ENCODE measurements around the gene AFDN. TPM values are rescaled to one million over a fixed set of nuclear protein-coding genes. Genes with fewer than 3 reads are reported as not detected.

AFDN gene
- polyA plus RNA-seq, 6 donors from 2014 or later, result 0.71 to 5.4 (median 2.6) TPM

DNA sequence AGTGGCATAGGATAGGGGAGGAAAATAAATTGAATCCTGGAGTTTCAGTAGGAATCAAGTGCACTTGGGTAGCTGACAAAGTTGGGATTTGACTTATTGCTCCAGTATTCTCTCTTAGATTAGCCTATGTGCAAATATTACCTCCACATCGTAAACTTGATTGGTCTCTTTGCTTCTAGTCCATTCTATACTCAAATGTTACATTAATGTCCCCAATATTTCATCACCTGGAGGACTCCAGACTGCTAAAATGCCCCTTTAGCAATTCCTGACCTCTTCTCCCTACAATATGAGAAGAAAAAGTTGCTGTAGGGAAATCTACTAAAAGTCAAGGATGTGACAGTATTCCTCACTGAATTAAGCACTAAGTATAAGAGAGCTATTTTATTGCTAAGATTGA is 16.3 kb downstream of the AFDN start:
- ATAC-seq (ENCODE audit: low read depth in 2 of 2) (no peak), DNase-seq (no peak)
- H3K27ac Mint-ChIP-seq, result no peak overlapping the region
- H3K9me3 Mint-ChIP-seq, result peaks cover 0 to 2% (median 0%) of the 10 kb centered on the region in 7 donors
- peaks cover 15 to 25% (median 22%) of the 10 kb centered on the region in 3 donors for H3K27me3 Mint-ChIP-seq
- no peak overlapping the region for H3K4me3 Mint-ChIP-seq
- H3K36me3 Mint-ChIP-seq, result no peaks in the 10 kb centered on the region
- no peaks in the 10 kb centered on the region for H3K4me1 Mint-ChIP-seq

DNA sequence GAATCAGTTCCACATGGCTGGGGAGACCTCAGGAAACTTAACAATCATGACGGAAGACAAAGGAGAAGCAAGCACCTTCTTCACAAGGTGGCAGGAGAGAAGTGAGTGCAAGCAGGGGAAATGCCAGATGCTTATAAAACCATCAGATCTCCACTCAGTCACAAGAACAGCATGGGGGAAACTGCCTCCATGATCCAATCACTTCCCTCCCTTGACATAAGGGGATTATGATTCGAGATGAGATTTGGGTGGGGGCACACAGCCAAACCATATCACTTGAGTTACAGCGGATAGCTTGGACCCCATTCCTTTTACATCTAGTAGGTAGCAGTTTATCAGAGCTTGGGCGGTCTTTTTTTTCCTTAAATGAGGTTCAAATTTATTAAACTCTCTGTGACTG is 19.1 kb downstream of the AFDN start:
- ATAC-seq (ENCODE audit: low read depth in 2 of 2) (no peak), DNase-seq (no peak)
- Mint-ChIP-seq H3K27ac (no peak overlapping the region), H3K4me1 (peaks cover 0 to 4% (median 0%) of the 10 kb centered on the region in 3 donors), H3K27me3 (peaks cover 18 to 35% (median 20%) of the 10 kb centered on the region in 3 donors), H3K36me3 (no peaks in the 10 kb centered on the region), H3K4me3 (peak overlapping the region in 1 of 8 donors; percentile 79), H3K9me3 (peaks cover 0 to 2% (median 0%) of the 10 kb centered on the region in 7 donors)

DNA sequence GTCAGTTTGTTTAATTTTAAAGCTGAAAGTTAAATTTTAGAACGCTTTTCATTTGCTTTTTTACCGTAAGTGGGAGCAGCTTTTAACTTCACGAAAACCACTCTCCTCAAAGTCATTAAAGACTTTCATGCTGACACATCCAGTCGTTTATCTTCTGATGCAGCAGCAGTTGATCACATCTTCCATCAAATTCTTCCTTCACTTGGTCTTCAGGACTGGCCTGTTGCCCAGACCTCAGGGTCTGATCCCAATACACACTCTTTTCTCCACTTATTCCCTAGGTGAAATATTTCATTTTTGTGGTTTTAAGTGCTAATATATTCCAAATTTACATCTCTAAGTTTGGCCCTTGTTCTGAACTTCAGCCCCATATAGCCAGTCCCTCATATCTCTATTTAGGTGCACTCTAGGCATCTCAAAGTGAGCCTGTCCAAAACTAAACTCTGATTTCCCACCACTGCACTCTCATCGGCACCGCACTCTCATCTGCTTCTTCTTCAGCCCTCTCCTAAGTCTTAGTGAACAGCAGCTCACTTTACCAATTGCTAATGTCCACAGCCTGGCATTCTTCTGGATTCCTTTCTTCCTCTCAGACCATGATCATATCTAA is 20.4 kb downstream of the AFDN start:
- Mint-ChIP-seq H3K27ac (no peak overlapping the region), H3K36me3 (no peaks in the 10 kb centered on the region), H3K9me3 (peaks cover 0 to 2% (median 0%) of the 10 kb centered on the region in 7 donors), H3K27me3 (peaks cover 18 to 44% (median 26%) of the 10 kb centered on the region in 3 donors), H3K4me1 (peaks cover 0 to 4% (median 0%) of the 10 kb centered on the region in 3 donors), H3K4me3 (no peak overlapping the region)
- DNase-seq, result no peak
- ATAC-seq (ENCODE audit: low read depth in 2 of 2), result no peak

DNA sequence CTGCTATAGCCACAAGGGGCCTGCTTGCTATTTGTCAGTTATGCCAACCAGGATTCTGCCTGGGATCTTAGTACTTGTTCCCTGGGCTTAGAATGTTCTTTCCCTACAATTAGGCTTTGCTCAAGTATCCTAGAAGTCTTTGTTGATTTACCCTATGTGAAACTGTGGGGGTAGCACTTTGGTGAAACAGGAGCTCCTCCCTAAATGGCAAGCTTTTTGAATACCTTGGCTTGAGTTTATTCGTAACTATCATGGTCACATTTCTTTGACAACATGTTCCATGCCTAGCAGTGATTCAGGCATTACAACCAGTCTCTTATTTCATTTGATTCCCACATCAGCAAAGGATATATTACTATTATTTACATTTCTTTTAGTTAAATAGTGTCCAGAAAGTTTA is 21.2 kb downstream of the AFDN start:
- H3K27me3 Mint-ChIP-seq, result peaks cover 18 to 52% (median 35%) of the 10 kb centered on the region in 3 donors
- H3K36me3 Mint-ChIP-seq, result no peaks in the 10 kb centered on the region
- peak overlapping the region in 1 of 6 donors; percentile 38 for H3K27ac Mint-ChIP-seq
- H3K4me3 Mint-ChIP-seq, result peak overlapping the region in 1 of 8 donors; percentile 53
- peaks cover 0 to 4% (median 0%) of the 10 kb centered on the region in 3 donors for H3K4me1 Mint-ChIP-seq
- DNase-seq (no peak), ATAC-seq (ENCODE audit: low read depth in 2 of 2) (no peak)
- peaks cover 0 to 2% (median 0%) of the 10 kb centered on the region in 7 donors for H3K9me3 Mint-ChIP-seq

DNA sequence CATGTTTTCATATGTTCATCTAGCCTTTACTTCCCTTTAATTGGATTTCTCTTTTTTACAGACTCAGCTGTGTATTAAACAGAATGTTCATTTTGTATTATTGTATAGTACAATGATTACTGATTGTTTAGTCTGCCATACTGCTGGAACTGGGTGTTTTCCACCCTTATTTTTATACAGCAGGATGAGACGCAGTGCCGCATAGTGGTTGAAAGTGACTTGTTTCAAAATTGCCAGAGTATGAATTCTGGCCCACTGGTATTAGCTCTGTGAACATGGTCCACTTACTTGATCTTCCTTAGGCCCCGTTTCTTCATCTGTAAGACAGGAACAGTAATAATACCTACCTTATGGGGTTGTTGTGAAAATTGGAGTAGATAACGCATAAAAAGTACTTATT is 22.1 kb downstream of the AFDN start:
- DNase-seq, result no peak
- ATAC-seq (ENCODE audit: low read depth in 2 of 2), result no peak
- H3K27ac Mint-ChIP-seq, result no peak overlapping the region
- peaks cover 16 to 54% (median 26%) of the 10 kb centered on the region in 3 donors for H3K27me3 Mint-ChIP-seq
- H3K4me1 Mint-ChIP-seq, result peaks cover 0 to 4% (median 0%) of the 10 kb centered on the region in 3 donors
- no peaks in the 10 kb centered on the region for H3K36me3 Mint-ChIP-seq
- H3K4me3 Mint-ChIP-seq, result no peak overlapping the region
- H3K9me3 Mint-ChIP-seq, result peaks cover 0 to 2% (median 0%) of the 10 kb centered on the region in 7 donors

DNA sequence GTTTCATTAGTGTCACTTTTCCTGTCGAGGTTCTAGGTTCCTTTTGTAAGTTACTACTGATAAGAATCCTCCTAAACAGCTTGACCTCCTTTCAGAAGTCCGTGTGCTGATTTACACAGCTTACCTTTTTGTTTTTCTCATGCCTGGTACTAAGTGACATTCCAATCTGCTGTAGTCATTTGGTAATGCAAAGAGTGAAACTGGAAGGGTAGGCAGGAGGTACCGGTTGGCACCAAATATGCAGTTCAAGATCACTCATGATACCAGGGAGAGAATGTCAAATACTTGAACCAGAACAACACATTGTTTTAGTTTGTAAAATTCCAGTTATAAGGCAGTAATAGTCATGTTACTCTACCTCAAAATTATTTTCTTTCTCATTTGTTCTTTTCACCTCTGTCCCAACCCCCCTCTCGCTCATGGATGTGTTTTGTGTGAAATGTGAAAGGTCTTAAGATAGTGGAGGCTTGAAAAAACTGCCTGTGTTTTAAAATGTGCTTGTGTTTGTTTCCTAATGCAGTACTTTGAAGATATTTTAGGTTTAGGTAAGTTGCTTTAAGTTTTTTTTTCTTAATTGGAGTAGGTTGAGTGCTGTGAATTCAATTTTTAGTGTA is 23.2 kb downstream of the AFDN start:
- Mint-ChIP-seq H3K36me3 (no peaks in the 10 kb centered on the region), H3K27me3 (peaks cover 18 to 54% (median 23%) of the 10 kb centered on the region in 3 donors), H3K27ac (no peak overlapping the region), H3K4me3 (no peak overlapping the region), H3K4me1 (peaks cover 0 to 4% (median 0%) of the 10 kb centered on the region in 3 donors), H3K9me3 (peaks cover 0 to 2% (median 0%) of the 10 kb centered on the region in 7 donors)
- ATAC-seq (ENCODE audit: low read depth in 2 of 2), result no peak
- no peak for DNase-seq

DNA sequence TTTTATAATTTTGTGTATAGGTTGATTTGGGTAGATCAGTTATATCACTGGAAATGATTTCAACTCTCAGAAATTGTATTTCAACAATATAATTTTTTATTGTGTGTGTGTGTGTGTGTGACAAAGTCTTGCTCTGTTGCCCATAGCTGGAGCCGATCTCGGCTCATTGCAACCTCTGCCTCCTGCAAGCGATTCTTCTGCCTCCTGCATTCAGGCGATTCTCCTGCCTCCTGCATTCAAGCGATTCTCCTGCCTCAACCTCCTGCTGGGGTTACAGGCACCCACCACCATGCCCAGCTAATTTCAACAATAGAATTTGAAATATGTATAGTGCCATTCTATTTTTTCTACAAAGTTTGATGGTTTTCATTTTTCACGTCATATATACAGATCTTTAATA is 24.1 kb downstream of the AFDN start:
- Mint-ChIP-seq H3K27ac (no peak overlapping the region), H3K4me3 (no peak overlapping the region), H3K9me3 (peaks cover 0 to 2% (median 0%) of the 10 kb centered on the region in 7 donors), H3K27me3 (peaks cover 18 to 48% (median 23%) of the 10 kb centered on the region in 3 donors), H3K36me3 (no peaks in the 10 kb centered on the region), H3K4me1 (peaks cover 0 to 4% (median 0%) of the 10 kb centered on the region in 3 donors)
- ATAC-seq (ENCODE audit: low read depth in 2 of 2) (no peak), DNase-seq (no peak)

DNA sequence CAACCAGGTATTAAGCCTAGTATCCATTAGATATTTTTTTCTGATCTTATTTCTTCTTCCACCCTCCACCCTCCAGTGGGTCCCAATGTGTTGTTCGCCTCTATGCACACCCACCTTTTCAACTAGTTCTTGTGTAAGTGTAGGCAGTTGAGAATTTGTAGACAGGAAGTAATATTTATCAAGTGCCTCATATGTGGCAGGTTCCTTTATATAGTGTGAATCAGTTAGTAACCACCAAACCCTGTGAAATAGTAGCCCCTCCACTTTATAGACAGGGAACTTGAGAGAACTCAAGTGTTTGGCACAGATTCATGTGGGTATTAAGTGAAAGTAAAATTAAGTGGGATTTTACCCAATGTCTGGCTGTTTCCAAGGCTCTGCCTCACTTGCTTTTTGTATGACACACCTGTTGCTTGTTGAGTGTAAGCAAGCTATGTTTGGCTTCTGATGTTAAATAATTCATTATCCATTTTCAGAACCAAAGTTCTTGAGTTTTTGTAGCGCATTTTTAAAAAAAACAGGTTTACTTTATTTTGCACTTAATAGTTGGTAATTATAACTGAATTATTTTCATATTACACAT is 24.8 kb downstream of the AFDN start:
- Mint-ChIP-seq H3K9me3 (peaks cover 0 to 5% (median 0%) of the 10 kb centered on the region in 7 donors), H3K4me3 (no peak overlapping the region), H3K27ac (no peak overlapping the region), H3K4me1 (peaks cover 0 to 4% (median 0%) of the 10 kb centered on the region in 3 donors), H3K36me3 (no peaks in the 10 kb centered on the region), H3K27me3 (peaks cover 18 to 45% (median 23%) of the 10 kb centered on the region in 3 donors)
- DNase-seq (no peak), ATAC-seq (ENCODE audit: low read depth in 2 of 2) (no peak)

DNA sequence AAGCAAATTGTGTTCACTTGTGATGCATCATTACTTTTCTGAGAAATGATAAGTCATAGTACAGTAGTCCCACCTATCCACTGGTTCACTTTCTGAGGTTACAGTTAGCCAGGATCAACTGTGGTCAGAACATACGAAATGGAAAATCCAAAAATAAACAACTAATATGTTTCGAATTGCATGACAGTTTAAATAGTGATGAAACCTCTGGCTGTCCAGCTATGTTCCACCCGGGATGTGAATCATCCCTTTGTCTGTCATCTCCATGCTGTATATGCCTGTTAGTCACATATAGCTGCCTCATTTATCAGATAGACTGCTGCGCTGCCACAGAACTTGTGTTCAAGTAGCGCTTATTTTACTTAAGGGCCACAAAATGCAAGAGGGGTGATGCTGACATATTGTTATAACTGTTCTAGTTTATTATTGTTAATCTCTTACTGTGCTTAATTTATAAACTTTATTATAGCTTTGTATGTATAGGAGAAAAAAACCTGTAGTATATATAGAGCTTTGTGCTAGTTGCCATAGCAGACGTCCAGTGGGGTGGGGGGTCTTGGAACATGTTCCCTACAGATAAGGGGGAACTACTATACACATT is 29.2 kb downstream of the AFDN start:
- no peak overlapping the region for H3K4me3 Mint-ChIP-seq
- DNase-seq (no peak), ATAC-seq (ENCODE audit: low read depth in 2 of 2) (no peak)
- peaks cover 12 to 35% (median 29%) of the 10 kb centered on the region in 3 donors for H3K27me3 Mint-ChIP-seq
- H3K9me3 Mint-ChIP-seq, result peaks cover 0 to 5% (median 0%) of the 10 kb centered on the region in 7 donors
- H3K27ac Mint-ChIP-seq, result no peak overlapping the region
- H3K36me3 Mint-ChIP-seq, result no peaks in the 10 kb centered on the region
- H3K4me1 Mint-ChIP-seq, result peaks cover 0 to 3% (median 0%) of the 10 kb centered on the region in 3 donors

DNA sequence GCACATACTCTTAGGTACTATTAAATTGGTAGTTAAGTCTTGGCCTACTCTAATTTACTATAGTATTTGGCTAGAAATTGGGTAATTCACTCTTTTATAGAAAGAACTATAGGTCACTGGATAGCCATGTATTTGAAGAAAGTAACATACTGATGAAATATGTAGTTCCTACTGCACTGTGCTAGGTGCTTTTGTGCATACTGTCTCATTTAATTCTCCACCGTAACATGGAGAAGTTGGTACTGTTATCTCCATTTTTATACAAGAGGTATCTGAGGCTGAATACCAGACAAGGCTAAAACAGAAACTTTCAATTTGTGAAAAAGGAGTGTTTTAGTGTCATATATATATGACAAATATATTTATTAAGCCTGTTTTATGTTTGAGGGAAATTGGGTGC is 29.8 kb downstream of the AFDN start:
- no peak overlapping the region for H3K27ac Mint-ChIP-seq
- peaks cover 12 to 33% (median 31%) of the 10 kb centered on the region in 3 donors for H3K27me3 Mint-ChIP-seq
- peaks cover 0 to 3% (median 0%) of the 10 kb centered on the region in 3 donors for H3K4me1 Mint-ChIP-seq
- no peak for DNase-seq
- H3K36me3 Mint-ChIP-seq, result no peaks in the 10 kb centered on the region
- no peak overlapping the region for H3K4me3 Mint-ChIP-seq
- peaks cover 0 to 5% (median 0%) of the 10 kb centered on the region in 7 donors for H3K9me3 Mint-ChIP-seq
- ATAC-seq (ENCODE audit: low read depth in 2 of 2), result no peak

DNA sequence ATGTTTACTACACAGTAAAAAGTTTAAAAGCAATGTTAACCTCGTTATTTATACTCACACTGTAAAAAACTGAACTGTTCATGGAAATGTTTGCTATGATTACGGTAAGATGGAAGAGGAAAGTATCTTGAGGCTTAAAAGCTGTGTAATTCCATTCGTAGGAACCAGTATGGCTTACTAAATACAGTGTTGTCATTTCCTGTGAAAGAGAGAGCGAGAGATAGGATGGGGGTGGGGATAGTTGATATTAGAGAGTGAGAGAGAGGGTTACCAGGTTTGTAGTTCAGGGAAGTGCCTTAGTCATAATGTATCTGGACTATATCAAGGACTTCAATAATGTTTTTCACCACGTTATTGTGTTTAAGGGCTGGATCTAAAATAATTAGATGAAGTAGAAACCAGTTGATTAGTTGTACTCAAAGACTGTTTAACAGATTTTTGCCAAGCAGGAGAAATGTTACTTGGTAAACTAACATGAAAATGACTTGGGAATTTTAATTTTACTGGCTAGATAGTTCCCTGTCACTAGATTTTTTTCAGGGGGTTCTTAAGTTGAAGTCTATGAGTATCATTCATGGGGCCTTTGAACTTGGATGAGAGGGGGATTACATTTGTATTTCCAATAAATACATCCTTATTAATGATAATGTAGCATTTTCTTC is 30.4 kb downstream of the AFDN start:
- Mint-ChIP-seq H3K9me3 (peaks cover 0 to 5% (median 0%) of the 10 kb centered on the region in 7 donors), H3K27ac (no peak overlapping the region), H3K4me1 (peaks cover 0 to 3% (median 0%) of the 10 kb centered on the region in 3 donors), H3K4me3 (no peak overlapping the region), H3K27me3 (peaks cover 12 to 34% (median 33%) of the 10 kb centered on the region in 3 donors), H3K36me3 (no peaks in the 10 kb centered on the region)
- ATAC-seq (ENCODE audit: low read depth in 2 of 2) (no peak), DNase-seq (no peak)

DNA sequence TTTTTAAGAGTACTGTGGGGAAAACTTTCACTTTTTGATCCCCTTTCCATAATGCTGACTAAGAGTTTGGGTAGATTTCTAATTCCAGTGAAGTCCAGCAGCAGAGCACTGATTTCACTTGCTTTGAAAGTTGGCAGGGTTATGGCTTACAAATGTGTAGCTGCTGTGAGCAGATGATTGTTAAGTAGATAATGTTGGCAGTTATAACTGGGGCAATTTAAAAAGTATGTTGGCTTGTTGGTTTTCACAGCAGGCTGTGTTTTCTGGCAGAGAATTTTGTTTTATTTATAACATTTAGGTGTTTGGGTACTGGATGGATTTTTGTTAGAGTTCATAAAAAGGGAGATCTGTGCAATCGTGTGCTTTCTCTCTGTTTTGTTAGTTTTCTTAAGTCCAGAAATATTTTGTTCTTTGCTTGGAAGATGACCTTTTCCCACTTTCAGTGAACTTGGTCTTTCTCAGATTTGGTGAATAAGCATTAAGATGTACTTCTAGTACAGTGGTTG is 31.4 kb downstream of the AFDN start:
- H3K27me3 Mint-ChIP-seq, result peaks cover 12 to 25% (median 24%) of the 10 kb centered on the region in 3 donors
- peaks cover 0 to 3% (median 0%) of the 10 kb centered on the region in 3 donors for H3K4me1 Mint-ChIP-seq
- no peaks in the 10 kb centered on the region for H3K36me3 Mint-ChIP-seq
- peaks cover 0 to 5% (median 0%) of the 10 kb centered on the region in 7 donors for H3K9me3 Mint-ChIP-seq
- no peak overlapping the region for H3K4me3 Mint-ChIP-seq
- DNase-seq, result no peak
- no peak overlapping the region for H3K27ac Mint-ChIP-seq
- ATAC-seq (ENCODE audit: low read depth in 2 of 2), result no peak
